A673 (cell line): ENCODE results near the gene BLTP2. TPM values are rescaled to one million over a fixed set of nuclear protein-coding genes. Genes with fewer than 3 reads are reported as not detected.

Experiments
- Bru-seq: library from RNA; stranded (reverse); fragments of 400-500 nt; gene quantifications from one replicate; lab custom pipeline; 2021; lab: Mats Ljungman, UMichigan
- BruChase-seq, 2 experiments: library from RNA; stranded (reverse); fragments of 400-500 nt; gene quantifications; one replicate each; lab custom pipeline; 2021; lab: Mats Ljungman, UMichigan
- BruUV-seq: library from RNA; stranded (reverse); fragments of 400-500 nt; replicated peaks from 2 replicates; lab custom pipeline; 2021; lab: Mats Ljungman, UMichigan
- CTCF ChIA-PET: fragments of 300-600 bp; sonication (Branson Sonifier 250); formaldehyde crosslinking; loops from one replicate; lab custom pipeline; 2022; ENCODE audit warnings: antibody characterized with exemption; lab: Charles Lee
- POLR2A ChIA-PET: fragments of 300-600 bp; sonication (Branson Sonifier 250); formaldehyde crosslinking; loops from one replicate; lab custom pipeline; 2022; ENCODE audit warnings: antibody characterized with exemption; ENCODE audit not compliant: low non-redundant PET; lab: Charles Lee
- DNase-seq: peaks from one replicate; pipeline ENCODE4 v3.0.0-alpha.2; 2015; ENCODE audit warnings: low spot score
- H3K27ac ChIP-seq: fragments of 200-600 bp; sonication (generic); 2 replicates; pipeline ENCODE4 v1.5.1; 2016; ENCODE audit warnings: mixed run types, low read depth, mild to moderate bottlenecking, mixed read lengths, antibody characterized with exemption, low read length; ENCODE audit not compliant: poor library complexity, severe bottlenecking
- H3K27me3 ChIP-seq: fragments of 200-600 bp; sonication (generic); replicated peaks from 2 replicates; pipeline ENCODE4 v1.6.1; 2017; ENCODE audit warnings: mixed run types, low read depth, mild to moderate bottlenecking, mixed read lengths, antibody characterized with exemption, low read length; ENCODE audit not compliant: insufficient read depth, poor library complexity
- H3K36me3 ChIP-seq: fragments of 200-600 bp; sonication (generic); 2 replicates; pipeline ENCODE4 v1.6.1; 2016; ENCODE audit warnings: mixed run types, mild to moderate bottlenecking, mixed read lengths, antibody characterized with exemption, low read length; ENCODE audit not compliant: insufficient read depth, poor library complexity, severe bottlenecking
- H3K4me1 ChIP-seq: fragments of 200-600 bp; sonication (generic); 2 replicates; pipeline ENCODE4 v1.6.1; 2017; ENCODE audit warnings: mixed run types, mild to moderate bottlenecking, mixed read lengths, antibody characterized with exemption, low read length; ENCODE audit not compliant: insufficient read depth, poor library complexity, severe bottlenecking
- H3K4me3 ChIP-seq: fragments of 200-600 bp; sonication (generic); 2 replicates; pipeline ENCODE4 v1.5.1; 2016; ENCODE audit warnings: low read depth, mixed run types, mild to moderate bottlenecking, mixed read lengths, low read length; ENCODE audit not compliant: poor library complexity, severe bottlenecking
- H3K9me3 ChIP-seq: fragments of 200-600 bp; sonication (generic); 2 replicates; pipeline ENCODE4 v1.6.1; 2016; ENCODE audit warnings: mixed run types, low read depth, mild to moderate bottlenecking, mixed read lengths, antibody characterized with exemption, low read length; ENCODE audit not compliant: poor library complexity, severe bottlenecking
- CTCF ChIP-seq: fragments of 300-800, 200-600 bp; sonication (generic); conservative IDR thresholded peaks from 2 replicates; pipeline ENCODE4 v1.5.1; 2017; ENCODE audit warnings: low read depth, mild to moderate bottlenecking, antibody characterized with exemption, low read length, moderate library complexity, mixed read lengths
- EZH2 ChIP-seq: fragments of 200-600 bp; sonication (generic); IDR thresholded peaks from 2 replicates; pipeline ENCODE4 v1.6.1; 2017; ENCODE audit warnings: borderline replicate concordance, low read depth, mild to moderate bottlenecking, mixed read lengths, antibody characterized with exemption, low read length; ENCODE audit not compliant: poor library complexity, severe bottlenecking
- intact Hi-C: fragments of 100-400 bp; cut with micrococcal nuclease; formaldehyde crosslinking; loops from one replicate; pipeline ENCODE4 v1.10.0; 2022; ENCODE audit not compliant: unreplicated experiment
- long read RNA-seq: library from polyadenylated mRNA; stranded (forward); transcript quantifications from one replicate; pipeline ENCODE4 v2.0.0, GENCODE V29; 2022
- total RNA-seq: library from RNA; stranded (reverse); gene quantifications from 2 replicates; pipeline ENCODE4 v1.2.3, GENCODE V29; 2021

The BLTP2 gene
- total RNA-seq: 176 and 198 TPM in 2 replicates
- percentile 80 among the genes with signal in this experiment for Bru-seq, nascent RNA
- BruChase-seq, experiment 1, labeled RNA remaining after a 2-hour chase: percentile 92 among the genes with signal in this experiment
- BruChase-seq, experiment 2, labeled RNA remaining after a 6-hour chase: percentile 97 among the genes with signal in this experiment
- long read RNA-seq, full-length matches to known transcripts: 8 of 41 reads
- long read RNA-seq, partial matches to known transcripts: 27 of 41 reads
- long read RNA-seq, other reads (novel, unspliced or antisense): 6 of 41 reads

- ChIA-PET POLR2A (no interaction called here), CTCF (interaction anchor here (0.6 kb wide), 2 partner anchors 20 to 301 kb away, joined by 3 to 10 read pairs; no protein-coding TSS in a partner anchor)
- peak within 1 kb of the TSS; percentile 93 for H3K27ac ChIP-seq
- TF ChIP-seq CTCF (no peak), EZH2 (no peak)
- H3K36me3 ChIP-seq: peaks cover 43% of the 10 kb centered on the region
- peaks cover 18% of the 10 kb centered on the region for H3K4me1 ChIP-seq
- peak; percentile 98 for DNase-seq
- BruUV-seq: no TSS peak
- peak within 1 kb of the TSS; percentile 97 for H3K4me3 ChIP-seq
- no peaks in the 10 kb centered on the region for H3K27me3 ChIP-seq
- intact Hi-C loops: no loop called here
- H3K9me3 ChIP-seq: no peaks in the 10 kb centered on the region
Observed at GRCh38 chr17:28644787-28645575, at the start of gene BLTP2. Gene BLTP2, minus strand, starts transcription at chr17:28645158. Its CDS starts 102 bp downstream, at chr17:28645056.

DNA sequence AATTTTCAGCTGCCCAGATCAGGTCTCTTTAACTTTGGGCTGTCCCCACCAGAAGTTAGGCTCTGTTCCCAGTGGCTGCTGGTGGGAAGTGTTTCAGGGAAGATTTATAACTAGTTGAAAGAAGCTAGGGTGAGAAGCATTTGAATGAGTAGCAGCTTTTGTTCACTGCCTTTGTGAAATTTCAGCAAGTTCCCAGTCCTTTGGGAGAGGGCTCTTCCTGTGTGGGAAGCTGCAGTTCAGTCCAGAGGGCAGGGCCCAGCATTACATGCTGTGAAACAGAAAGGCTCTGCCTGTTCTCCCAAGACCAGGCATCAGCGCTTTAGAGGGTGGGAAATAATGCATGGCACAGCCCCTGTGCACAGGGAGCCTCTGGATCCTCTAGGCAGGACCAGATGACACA is 48.9 kb upstream of the BLTP2 start:
- no peak for TF ChIP-seq EZH2
- no peak for TF ChIP-seq CTCF
- no peak for DNase-seq
- H3K9me3 ChIP-seq: no peaks in the 10 kb centered on the region
- no peaks in the 10 kb centered on the region for H3K4me1 ChIP-seq
- POLR2A ChIA-PET: no interaction called here
- intact Hi-C loops: no loop called here
- BruUV-seq: no TSS peak
- no peaks in the 10 kb centered on the region for H3K27me3 ChIP-seq
- peaks cover 83% of the 10 kb centered on the region for H3K36me3 ChIP-seq
- no peak overlapping the region for H3K4me3 ChIP-seq
- CTCF ChIA-PET: no interaction called here
- no peak overlapping the region for H3K27ac ChIP-seq

GRCh38 chr17:28689011-28689410 is 44.1 kb upstream of the BLTP2 start:
- intact Hi-C loops: no loop called here
- DNase-seq: no peak
- H3K4me3 ChIP-seq: no peak overlapping the region
- H3K9me3 ChIP-seq: no peaks in the 10 kb centered on the region
- H3K27me3 ChIP-seq: no peaks in the 10 kb centered on the region
- CTCF ChIA-PET: no interaction called here
- H3K4me1 ChIP-seq: no peaks in the 10 kb centered on the region
- POLR2A ChIA-PET: no interaction called here
- TF ChIP-seq EZH2 (no peak), CTCF (no peak)
- no peak overlapping the region for H3K27ac ChIP-seq
- peaks cover 83% of the 10 kb centered on the region for H3K36me3 ChIP-seq
- no TSS peak for BruUV-seq
